ENCODE measurements around the gene OR2K2. TPM values are rescaled to one million over a fixed set of nuclear protein-coding genes. Genes with fewer than 3 reads are reported as not detected.
"Not testable (repeated sequence)": the region's sequence is repeated elsewhere in the genome, so short reads cannot be mapped to it uniquely, and the experiment has no call there.

OR2K2 gene
- total and polyA plus RNA-seq, 2 experiments from 2014 or later = 0.46 TPM; not detected in 1

DNA sequence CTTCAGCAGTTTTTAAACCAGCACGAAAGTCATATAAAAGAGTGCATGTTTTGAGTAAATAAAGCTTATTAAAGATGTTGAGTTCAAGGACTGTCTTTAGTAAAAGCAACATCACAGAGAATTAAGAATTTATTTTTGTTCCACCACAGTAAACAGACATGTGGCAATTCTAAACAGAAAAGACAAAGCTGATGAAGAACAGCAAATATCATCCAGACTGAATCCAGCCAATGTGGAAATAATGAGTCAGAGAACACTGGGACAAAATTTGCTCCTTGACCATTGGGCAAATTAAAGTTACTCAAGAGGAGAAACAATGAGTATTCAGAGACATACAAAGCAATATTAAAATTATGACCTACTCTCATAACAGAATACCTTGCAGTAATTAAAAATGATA, 28.8 kb downstream of the OR2K2 start:
- Histone ChIP-seq H3K27me3 (peaks cover 19% of the 10 kb centered on the region), H3K36me3 (no peaks in the 10 kb centered on the region), H3K4me1 (ENCODE audit: low read depth) (no peaks in the 10 kb centered on the region), H3K4me3 (no peak overlapping the region), H3K9me3 (ENCODE audit: low read depth) (no peaks in the 10 kb centered on the region), H3K27ac (no peak overlapping the region)
- TF ChIP-seq, protein P1, sequence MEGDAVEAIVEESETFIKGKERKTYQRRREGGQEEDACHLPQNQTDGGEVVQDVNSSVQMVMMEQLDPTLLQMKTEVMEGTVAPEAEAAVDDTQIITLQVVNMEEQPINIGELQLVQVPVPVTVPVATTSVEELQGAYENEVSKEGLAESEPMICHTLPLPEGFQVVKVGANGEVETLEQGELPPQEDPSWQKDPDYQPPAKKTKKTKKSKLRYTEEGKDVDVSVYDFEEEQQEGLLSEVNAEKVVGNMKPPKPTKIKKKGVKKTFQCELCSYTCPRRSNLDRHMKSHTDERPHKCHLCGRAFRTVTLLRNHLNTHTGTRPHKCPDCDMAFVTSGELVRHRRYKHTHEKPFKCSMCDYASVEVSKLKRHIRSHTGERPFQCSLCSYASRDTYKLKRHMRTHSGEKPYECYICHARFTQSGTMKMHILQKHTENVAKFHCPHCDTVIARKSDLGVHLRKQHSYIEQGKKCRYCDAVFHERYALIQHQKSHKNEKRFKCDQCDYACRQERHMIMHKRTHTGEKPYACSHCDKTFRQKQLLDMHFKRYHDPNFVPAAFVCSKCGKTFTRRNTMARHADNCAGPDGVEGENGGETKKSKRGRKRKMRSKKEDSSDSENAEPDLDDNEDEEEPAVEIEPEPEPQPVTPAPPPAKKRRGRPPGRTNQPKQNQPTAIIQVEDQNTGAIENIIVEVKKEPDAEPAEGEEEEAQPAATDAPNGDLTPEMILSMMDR (IDR thresholded peaks at IDR 0.05; ENCODE audit: low read depth, low read length) = no peak
- DNase-seq (ENCODE audit: low read depth in 1 of 2, low spot score in 1 of 2) = peak in 1 of 2 donors; percentile 75

DNA sequence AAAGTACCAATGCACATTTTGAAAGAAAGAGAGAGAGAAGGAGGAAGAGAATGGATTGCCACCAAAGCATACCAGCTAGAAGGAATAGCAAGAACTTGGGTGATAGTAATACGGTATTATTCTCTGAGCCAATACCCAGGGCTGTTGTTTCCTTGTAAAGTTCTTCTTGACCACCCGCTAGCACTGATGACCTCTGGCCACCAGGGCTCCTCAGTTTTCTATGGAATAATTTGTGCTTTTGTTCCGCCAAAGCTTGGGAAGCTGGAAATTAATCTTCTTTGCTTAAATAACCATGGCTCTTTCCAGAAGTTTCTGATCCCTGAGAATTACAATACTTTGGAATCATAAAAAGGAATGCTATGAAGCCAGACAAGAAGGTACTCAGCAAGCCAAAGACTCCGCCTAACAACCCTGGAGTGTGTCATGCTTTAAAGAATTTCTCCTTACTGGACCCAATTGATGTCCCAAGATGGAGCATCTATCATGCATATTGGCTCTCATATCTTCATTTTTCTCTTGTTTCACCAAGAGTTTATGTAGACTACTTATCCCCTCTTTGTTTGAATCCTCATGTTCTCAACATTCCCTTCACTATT, 29.8 kb downstream of the OR2K2 start:
- H3K4me1 ChIP-seq (ENCODE audit: low read depth) = no peaks in the 10 kb centered on the region
- no peak for DNase-seq (ENCODE audit: low read depth in 1 of 2, low spot score in 1 of 2)
- H3K27ac ChIP-seq = no peak overlapping the region
- H3K4me3 ChIP-seq = no peak overlapping the region
- TF ChIP-seq, protein P1 (IDR thresholded peaks at IDR 0.05; ENCODE audit: low read depth, low read length) = no peak
- no peaks in the 10 kb centered on the region for H3K36me3 ChIP-seq
- peaks cover 19% of the 10 kb centered on the region for H3K27me3 ChIP-seq
- no peaks in the 10 kb centered on the region for H3K9me3 ChIP-seq (ENCODE audit: low read depth)

DNA sequence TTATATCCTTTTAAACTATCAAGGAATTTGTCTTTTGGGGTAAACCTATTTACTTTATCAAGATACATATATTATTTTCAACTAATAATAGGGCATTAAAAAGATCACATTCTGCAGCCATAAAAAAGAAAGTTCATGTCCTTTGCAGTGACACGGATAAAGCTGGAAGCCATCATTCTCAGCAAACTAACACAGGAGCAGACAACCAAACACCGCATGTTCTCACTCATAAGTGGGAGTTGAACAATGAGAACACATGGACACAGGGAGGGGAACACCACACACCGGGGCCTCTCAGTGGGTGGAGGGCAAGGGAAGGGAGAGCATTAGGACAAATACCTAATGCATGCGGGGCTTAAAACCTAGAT, 30.4 kb downstream of the OR2K2 start:
- not testable (repeated sequence) for H3K9me3 ChIP-seq (ENCODE audit: low read depth); DNase-seq (ENCODE audit: low read depth in 1 of 2, low spot score in 1 of 2); H3K4me1 ChIP-seq (ENCODE audit: low read depth); H3K27ac ChIP-seq; H3K36me3 ChIP-seq; H3K4me3 ChIP-seq
- peaks cover 19% of the 10 kb centered on the region for H3K27me3 ChIP-seq

DNA sequence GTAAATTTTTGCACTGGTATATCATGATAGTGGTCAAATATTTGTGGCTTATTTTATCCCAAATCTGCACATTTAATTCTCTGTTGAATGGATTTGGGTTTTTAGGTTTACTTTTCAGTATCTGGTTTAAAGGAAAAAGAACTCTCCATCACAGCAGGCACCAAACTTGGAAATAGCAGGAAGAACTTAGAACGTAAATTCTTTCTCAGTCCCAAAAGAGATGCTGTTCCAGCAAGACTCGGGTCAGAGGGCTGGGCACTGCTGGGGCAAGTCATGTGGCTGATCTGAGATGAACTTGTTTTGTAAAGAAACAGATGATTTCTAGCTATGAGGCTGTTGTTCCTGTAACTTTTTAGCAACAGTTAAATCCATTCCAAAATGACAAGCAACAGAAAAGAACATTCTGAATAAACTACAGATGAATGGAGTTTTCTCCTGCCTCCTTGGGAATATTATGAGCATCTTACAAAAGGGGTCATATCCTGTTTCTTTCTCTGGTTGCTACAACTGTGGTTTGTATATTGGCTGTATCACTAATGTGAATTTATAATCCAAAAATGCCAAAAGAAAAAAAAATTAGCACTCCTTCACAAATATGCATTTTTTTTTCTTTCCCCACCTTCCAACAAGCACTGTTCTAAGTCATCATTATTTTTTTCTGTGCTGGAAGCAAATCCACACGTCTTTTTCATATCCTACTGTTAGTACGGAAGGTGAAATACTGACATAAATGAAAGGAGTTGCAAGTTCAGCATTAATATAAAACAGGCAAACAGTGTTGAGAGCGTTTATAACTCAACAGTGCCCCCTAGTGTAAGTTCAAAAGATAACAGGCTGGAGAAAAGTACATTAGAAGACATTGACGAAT, 31.1 kb downstream of the OR2K2 start:
- H3K27me3 ChIP-seq = peaks cover 24% of the 10 kb centered on the region
- H3K27ac ChIP-seq = no peak overlapping the region
- no peaks in the 10 kb centered on the region for H3K4me1 ChIP-seq (ENCODE audit: low read depth)
- peak; percentile 40 to 85 for DNase-seq (ENCODE audit: low read depth in 1 of 2, low spot score in 1 of 2)
- H3K9me3 ChIP-seq (ENCODE audit: low read depth) = no peaks in the 10 kb centered on the region
- TF ChIP-seq, protein P1 (IDR thresholded peaks at IDR 0.05; ENCODE audit: low read depth, low read length) = peak; percentile 63
- no peak overlapping the region for H3K4me3 ChIP-seq
- H3K36me3 ChIP-seq = no peaks in the 10 kb centered on the region

DNA sequence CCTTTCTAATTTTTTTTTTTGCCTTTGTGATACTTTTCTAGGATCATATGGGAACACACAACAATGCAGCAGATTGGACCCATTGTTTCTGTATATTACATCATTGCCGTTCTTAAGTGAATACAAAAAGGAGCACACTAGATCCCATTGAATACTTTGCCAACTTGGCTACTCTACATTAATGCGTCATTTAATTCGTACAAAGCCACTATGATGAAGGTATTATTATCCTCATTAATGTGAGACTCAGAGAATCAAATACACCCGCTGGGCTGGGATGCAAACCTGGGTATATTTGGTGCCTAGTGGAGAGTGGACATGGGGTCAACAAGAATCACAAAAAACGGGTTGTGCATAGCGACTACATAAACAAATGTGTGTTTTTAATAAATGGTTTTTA, 31.9 kb downstream of the OR2K2 start:
- Histone ChIP-seq H3K4me1 (ENCODE audit: low read depth) (no peaks in the 10 kb centered on the region), H3K36me3 (no peaks in the 10 kb centered on the region), H3K27me3 (peaks cover 26% of the 10 kb centered on the region), H3K9me3 (ENCODE audit: low read depth) (no peaks in the 10 kb centered on the region), H3K27ac (no peak overlapping the region), H3K4me3 (no peak overlapping the region)
- no peak for DNase-seq (ENCODE audit: low read depth in 1 of 2, low spot score in 1 of 2)
- TF ChIP-seq, protein P1 (IDR thresholded peaks at IDR 0.05; ENCODE audit: low read depth, low read length) = no peak

Measured in cardiac muscle cell (in vitro differentiated cells and primary cell).